Retinal pigment epithelial cell (primary cell): Measurements from ENCODE around the gene ATXN2.
A peak's percentile ranks its signal among the peaks of the same experiment; 100 is the strongest.
"Not testable (repeated sequence)": the region's sequence is repeated elsewhere in the genome, so short reads cannot be mapped to it uniquely, and the experiment has no call there.

Source experiments
- DNase-seq: peaks from one replicate; pipeline ENCODE4 v3.0.0-alpha.2; 2010; ENCODE audit warnings: low read depth
- H3K4me3 ChIP-seq: 2 replicates; pipeline ENCODE4 v1.5.1; 2011; ENCODE audit warnings: mild to moderate bottlenecking, low read length, control low read depth, moderate library complexity
- TF ChIP-seq, protein P1 (sequence below): conservative IDR thresholded peaks from 2 replicates; pipeline ENCODE4 v1.5.1; 2011; ENCODE audit warnings: low read depth, low read length, control low read depth, inconsistent platforms

Gene ATXN2

DNA sequence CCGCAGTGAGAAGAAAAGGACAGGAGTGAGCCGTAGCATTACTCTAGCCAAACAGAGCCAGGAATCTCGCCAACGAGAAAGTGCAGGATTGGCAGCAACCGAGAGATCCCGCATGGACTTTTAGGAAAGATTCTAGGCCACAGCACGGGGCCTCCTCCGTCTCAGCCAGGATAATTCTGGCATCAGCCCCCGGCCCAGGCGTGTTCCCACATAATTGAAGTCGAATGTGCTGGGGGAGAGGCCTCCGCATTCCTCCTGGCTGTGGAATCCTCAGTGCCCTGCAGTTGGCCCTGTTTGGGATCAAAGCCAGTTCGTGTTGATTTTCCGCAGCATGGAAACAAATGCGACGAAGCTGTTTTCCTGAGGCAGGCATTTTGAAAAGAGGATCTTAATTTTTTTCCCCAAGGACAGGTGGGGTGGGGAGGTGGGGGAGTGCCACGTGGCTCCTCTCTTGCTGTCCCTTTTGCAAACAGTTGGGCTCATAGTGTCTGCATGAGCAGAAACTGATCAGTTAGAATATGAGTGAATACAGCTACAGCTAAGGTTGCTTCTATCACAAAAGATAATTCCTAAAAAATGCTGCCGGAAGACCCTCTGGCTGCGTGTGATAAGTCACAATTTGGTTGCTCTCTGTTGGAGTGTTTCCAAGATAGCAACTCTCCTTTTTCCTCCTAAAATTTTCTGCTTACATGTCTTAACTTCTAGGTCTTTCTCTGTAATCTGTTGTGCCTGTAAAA lies 37.3 kb upstream of the ATXN2 start:
- H3K4me3 ChIP-seq: no peak overlapping the region
- TF ChIP-seq, protein P1, sequence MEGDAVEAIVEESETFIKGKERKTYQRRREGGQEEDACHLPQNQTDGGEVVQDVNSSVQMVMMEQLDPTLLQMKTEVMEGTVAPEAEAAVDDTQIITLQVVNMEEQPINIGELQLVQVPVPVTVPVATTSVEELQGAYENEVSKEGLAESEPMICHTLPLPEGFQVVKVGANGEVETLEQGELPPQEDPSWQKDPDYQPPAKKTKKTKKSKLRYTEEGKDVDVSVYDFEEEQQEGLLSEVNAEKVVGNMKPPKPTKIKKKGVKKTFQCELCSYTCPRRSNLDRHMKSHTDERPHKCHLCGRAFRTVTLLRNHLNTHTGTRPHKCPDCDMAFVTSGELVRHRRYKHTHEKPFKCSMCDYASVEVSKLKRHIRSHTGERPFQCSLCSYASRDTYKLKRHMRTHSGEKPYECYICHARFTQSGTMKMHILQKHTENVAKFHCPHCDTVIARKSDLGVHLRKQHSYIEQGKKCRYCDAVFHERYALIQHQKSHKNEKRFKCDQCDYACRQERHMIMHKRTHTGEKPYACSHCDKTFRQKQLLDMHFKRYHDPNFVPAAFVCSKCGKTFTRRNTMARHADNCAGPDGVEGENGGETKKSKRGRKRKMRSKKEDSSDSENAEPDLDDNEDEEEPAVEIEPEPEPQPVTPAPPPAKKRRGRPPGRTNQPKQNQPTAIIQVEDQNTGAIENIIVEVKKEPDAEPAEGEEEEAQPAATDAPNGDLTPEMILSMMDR: no peak
- peak; percentile 82 for DNase-seq

DNA sequence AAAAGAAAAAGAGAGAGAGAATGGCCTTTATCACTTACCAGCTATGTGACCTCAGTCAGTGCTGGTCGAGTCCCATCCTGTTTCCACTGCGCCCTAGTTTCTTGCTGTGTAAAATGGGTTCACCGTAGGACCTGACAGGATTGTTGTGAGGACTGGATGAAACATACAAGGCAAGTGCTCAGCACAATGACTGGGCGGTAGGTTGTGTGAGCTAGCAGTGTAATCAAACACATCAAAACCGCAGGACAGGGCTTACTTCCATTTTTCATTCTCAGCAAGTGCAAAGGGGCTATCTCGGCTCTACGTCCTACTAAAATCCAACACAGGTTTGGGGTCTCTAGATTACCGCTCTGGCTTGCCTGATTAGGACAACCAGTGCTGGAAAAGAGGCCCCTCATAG lies 36.4 kb upstream of the ATXN2 start:
- no peak for DNase-seq
- no peak overlapping the region for H3K4me3 ChIP-seq
- TF ChIP-seq, protein P1: no peak

DNA sequence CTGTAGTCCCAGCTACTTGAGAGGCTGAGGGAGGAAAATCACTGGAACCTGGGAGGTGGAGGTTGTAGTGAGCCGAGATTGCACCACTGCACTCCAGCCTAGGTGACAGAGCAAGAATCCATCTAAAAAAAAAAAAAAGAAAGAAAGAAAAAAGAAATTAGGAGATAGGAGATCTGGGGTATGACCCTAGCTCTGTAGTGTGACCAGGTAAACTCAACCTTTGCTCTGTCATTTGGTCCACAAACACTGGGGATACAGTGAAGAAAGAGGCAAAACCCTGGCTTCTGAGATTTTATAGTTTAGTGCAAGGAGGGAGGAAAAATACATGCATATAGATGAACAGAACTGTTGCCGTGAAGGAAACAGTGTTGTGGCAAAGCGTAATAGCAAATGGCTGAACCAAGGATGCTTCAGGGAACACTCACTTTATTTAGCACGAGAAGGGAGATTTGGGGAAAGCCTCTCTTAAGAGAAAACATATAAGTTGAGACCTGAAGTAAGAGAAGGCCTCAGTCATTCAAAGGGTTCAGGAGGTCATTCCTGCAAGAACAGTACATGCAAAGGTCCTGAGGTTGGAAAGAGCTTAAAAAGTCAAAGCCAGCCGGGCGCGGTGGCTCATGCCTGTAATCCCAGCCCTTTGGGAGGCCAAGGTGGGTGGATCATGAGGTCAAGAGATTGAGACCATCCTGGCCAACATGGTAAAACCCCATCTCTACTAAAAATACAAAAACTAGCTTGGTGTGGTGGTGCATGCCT lies 29.6 kb upstream of the ATXN2 start:
- no peak for DNase-seq
- H3K4me3 ChIP-seq: no peak overlapping the region
- TF ChIP-seq, protein P1: no peak

DNA sequence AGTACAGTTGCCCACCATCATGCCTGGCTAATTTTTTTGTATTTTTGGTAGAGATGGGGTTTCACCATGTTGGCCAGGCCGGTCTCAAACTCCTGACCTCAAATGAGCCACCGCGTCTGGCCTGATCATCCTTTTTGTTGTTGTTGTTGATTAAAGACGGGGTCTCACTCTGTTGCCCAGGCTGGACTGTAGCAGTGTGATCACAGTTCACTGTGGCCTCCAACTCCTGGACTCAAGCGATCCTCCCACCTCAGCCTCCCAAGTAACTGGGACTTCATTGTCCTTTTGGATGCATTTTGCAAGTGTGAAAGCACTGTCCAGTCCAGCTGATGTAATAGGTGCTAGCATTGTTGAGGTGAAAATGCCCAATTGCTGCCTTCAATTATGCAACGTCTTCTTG lies 27.1 kb upstream of the ATXN2 start:
- DNase-seq: no peak
- no peak overlapping the region for H3K4me3 ChIP-seq
- TF ChIP-seq, protein P1: no peak

DNA sequence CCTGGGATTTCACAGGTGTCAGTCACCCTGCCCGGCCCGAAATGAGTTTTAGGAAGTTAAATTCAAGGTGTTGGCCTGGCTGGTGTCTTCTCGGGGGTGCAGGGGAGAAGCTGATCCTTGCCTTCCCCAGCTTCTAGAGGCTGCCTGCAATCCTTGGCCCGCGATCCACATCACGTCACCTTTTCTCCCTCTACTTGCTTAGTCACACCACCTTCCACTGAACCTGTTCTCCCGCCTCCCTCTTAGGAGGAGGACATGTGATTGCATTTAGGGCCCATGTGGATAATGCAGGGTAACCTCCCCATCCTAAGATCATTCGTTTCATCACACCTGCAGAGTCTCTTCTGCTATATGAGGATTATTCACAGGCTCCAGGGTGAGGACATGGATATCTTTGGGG lies 25.4 kb upstream of the ATXN2 start:
- TF ChIP-seq, protein P1: no peak
- DNase-seq: no peak
- H3K4me3 ChIP-seq: no peak overlapping the region

DNA sequence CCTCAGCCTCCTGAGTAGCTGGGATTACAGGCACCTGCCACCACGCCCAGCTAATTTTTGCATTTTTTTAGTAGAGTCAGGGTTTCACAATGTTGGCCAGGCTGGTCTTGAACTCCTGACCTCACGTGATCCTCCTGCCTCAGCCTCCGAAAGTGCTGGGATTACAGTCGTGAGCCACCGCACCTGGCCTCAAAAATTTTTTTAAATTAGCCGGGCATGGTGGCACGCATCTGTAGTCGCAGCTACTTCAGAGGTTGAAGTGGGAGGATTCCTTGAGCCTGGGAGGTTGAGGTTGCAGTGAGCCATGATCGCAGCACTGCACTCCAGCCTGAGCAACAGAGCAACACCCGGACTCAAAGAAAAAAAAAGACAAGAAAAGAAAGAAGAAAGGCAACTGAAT lies 18.7 kb upstream of the ATXN2 start:
- DNase-seq, H3K4me3 ChIP-seq: not testable (repeated sequence)

DNA sequence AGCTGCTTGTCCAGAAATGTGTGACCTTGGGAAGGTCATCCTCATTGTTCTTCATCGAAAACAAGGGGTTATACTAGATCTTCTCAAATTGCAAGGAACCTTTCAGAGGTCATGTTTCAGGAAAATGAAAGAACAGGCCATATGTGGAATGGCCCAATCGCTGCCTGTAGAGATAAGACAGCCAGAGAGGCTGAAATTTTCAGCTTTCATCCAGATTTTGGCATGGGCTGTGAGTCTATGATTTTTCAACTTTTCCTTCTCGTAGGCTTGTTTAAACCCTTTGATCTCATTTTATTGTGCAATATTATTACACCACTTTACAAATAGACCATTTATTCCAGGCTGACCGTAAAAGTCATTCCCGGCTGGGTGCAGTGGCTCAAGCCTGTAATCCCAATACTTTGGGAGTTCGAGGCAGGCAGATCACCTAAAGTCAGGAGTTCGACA lies 17.1 kb upstream of the ATXN2 start:
- no peak overlapping the region for H3K4me3 ChIP-seq
- TF ChIP-seq, protein P1: no peak
- no peak for DNase-seq
